HUES64 (cell line): ENCODE measurements around the gene ILF3.
"Not testable (repeated sequence)": the region's sequence is repeated elsewhere in the genome, so short reads cannot be mapped to it uniquely, and the experiment has no call there.

Source experiments
- H3K27ac ChIP-seq: 2 replicates; pipeline ENCODE4 v1.7.0; 2013; ENCODE audit warnings: low read depth, low read length, inconsistent platforms
- H3K27me3 ChIP-seq: 2 replicates; pipeline ENCODE4 v1.6.1; 2013; ENCODE audit warnings: mild to moderate bottlenecking, low read length; ENCODE audit not compliant: insufficient read depth
- H3K36me3 ChIP-seq: 2 replicates; pipeline ENCODE4 v1.6.1; 2013; ENCODE audit warnings: mild to moderate bottlenecking, low read length; ENCODE audit not compliant: insufficient read depth
- H3K4me1 ChIP-seq: 2 replicates; pipeline ENCODE4 v1.6.1; 2013; ENCODE audit warnings: mild to moderate bottlenecking, low read length, moderate library complexity; ENCODE audit not compliant: insufficient read depth
- H3K4me3 ChIP-seq: 2 replicates; pipeline ENCODE4 v1.5.1; 2013; ENCODE audit warnings: mild to moderate bottlenecking, low read length, moderate library complexity
- H3K9ac ChIP-seq: 2 replicates; pipeline ENCODE4 v1.6.1; 2013; ENCODE audit warnings: mild to moderate bottlenecking, low read depth, low read length
- H3K9me3 ChIP-seq: 2 replicates; pipeline ENCODE4 v1.6.1; 2013; ENCODE audit warnings: low read depth, low read length; ENCODE audit not compliant: insufficient read depth
- WGBS: fragments of 150-250, 120-280 bp; methylation state at CpG from one replicate; pipeline ENCODE4 v1.1.7; 2013; ENCODE audit warnings: missing lambda C conversion rate; 5-methylcytosine and 5-hydroxymethylcytosine counted together

ILF3 gene

DNA sequence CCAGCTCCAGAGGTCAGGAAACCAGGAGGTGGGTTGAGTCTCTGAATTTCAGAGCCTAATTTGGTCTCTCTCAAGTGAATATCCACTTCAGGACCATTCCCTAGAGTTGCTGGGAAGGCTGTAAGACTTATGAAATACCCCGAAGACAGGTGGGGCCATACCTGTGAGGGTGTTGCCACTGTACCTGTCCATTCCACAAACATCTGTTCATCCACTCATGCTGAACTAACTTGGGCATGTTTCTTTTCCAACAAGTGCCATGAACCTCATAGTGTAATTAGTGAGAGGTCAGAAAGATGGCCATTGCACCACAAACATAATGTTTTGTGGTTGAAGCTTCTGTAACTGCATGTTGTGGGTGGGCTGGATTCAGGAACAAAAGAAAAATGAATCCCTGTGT, 7.8 kb downstream of the ILF3 start:
- Histone ChIP-seq H3K27me3 (no peaks in the 10 kb centered on the region), H3K4me1 (no peaks in the 10 kb centered on the region), H3K4me3 (no peak overlapping the region), H3K27ac (no peak overlapping the region), H3K9ac (no peak overlapping the region), H3K36me3 (peaks cover 68% of the 10 kb centered on the region), H3K9me3 (no peaks in the 10 kb centered on the region)
- 92% methylated on average over 1 of the region's 1 CpG for WGBS

DNA sequence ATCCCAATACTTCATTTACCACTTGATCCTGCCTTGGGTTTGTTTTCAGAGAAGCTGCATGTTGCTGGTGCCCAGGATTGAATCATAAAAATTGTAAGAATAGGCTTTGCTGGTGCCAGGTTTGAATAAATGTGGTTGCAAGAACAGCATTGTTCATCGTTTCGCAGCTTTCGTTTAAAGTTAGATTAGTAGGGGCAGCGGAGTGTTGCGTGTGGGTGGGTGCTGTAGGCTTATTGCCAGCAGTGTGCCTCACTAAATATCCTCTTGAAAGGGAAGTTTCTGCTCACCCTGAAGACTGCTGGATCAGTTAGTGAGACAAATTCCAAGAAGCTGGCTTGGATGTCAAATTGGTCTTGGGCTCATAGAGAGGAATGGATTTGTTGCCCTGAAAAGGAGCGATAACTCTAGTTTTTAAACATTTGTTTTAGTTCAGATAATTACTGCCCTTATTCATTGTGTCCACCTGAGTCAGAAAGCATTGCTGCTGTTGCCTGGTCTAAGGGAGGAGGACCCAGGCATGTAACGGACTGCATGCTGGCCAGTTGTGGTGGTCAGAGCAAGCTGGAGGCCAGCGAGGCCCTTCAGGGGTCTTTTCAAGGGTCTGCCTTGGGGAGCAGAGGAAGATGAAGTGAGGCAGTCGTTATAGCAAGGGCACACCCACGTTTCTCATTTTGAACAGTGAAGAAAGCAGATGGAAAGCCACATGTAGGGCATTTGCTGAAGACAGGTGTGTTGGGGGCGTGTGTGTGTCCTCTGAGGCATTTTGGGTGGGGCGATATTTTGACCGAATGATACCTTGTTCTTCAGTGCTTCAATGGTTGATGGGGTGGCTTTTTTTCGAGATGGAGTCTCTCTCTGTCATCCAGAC, 8.5 kb downstream of the ILF3 start:
- H3K36me3 ChIP-seq, result peaks cover 68% of the 10 kb centered on the region

DNA sequence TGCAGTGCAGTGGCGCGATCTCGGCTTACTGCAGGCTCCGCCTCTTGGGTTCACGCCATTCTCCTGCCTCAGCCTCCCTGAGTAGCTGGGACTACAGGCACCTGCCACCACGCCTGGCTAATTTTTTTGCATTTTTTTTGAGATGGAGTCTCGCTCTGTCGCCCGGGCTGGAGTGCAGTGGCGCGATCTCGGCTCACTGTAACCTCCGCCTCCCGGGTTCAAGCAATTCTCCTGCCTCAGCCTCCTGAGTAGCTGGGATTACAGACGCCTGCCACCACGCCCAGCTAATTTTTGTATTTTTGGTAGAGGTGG, 9.1 kb downstream of the ILF3 start:
- H3K4me1 ChIP-seq, H3K9me3 ChIP-seq, H3K27me3 ChIP-seq, H3K9ac ChIP-seq, H3K4me3 ChIP-seq, H3K27ac ChIP-seq: not testable (repeated sequence)
- peaks cover 67% of the 10 kb centered on the region for H3K36me3 ChIP-seq
- 93% methylated on average over 16 of the region's 16 CpGs for WGBS

More for the DNA sequence above, 8.5 kb downstream of the ILF3 start:
- H3K4me3 ChIP-seq, result no peak overlapping the region
- H3K27me3 ChIP-seq, result no peaks in the 10 kb centered on the region
- H3K27ac ChIP-seq, result no peak overlapping the region
- no peaks in the 10 kb centered on the region for H3K9me3 ChIP-seq
- H3K4me1 ChIP-seq, result no peaks in the 10 kb centered on the region
- 89% methylated on average over 14 of the region's 14 CpGs for WGBS
- no peak overlapping the region for H3K9ac ChIP-seq

DNA sequence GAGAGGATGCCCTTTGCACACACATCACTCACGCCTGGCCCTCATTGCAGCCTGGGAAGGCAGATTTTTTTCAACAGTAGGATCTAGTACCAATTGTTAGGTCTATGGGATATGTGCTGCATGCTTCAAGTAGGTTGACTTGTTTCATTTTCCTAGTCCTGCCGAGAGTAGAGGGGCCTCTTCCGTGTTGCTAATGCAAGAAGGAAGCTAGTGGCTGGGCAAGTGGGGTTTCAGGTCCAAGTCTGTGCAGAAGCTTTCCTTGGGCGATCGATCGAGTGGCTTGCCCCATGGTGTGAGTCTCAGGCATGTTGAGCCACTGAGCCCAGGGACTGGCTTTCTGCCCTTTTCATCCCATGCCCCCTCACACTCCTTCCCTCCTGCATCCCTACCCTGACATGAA, 13.7 kb downstream of the ILF3 start:
- Histone ChIP-seq H3K4me3 (no peak overlapping the region), H3K27me3 (no peaks in the 10 kb centered on the region), H3K27ac (no peak overlapping the region), H3K36me3 (peaks cover 67% of the 10 kb centered on the region), H3K9ac (no peak overlapping the region), H3K4me1 (no peaks in the 10 kb centered on the region), H3K9me3 (no peaks in the 10 kb centered on the region)
- 93% methylated on average over 6 of the region's 6 CpGs for WGBS

DNA sequence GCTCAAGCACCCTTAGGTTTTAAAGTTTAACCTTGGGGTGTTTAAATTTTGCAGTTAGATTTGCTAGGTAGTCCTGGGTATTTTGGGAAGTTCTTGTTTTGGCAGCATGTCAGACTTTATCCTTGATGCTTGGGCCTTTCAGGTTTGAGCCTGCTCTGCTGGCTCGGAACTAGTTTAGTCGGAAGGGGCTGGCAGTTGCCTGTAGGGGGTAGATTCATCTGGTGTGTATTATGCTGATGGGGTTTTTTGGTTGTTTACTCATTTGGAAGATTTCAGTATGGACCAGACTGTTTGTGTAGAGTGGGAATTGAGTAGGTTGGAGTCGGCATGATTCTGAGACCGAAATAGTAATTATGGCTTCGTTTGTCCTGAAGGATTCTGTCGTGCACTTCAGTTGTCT, 15.1 kb downstream of the ILF3 start:
- no peaks in the 10 kb centered on the region for H3K9me3 ChIP-seq
- 94% methylated on average over 6 of the region's 6 CpGs for WGBS
- no peaks in the 10 kb centered on the region for H3K27me3 ChIP-seq
- H3K4me3 ChIP-seq, result no peak overlapping the region
- no peaks in the 10 kb centered on the region for H3K4me1 ChIP-seq
- H3K9ac ChIP-seq, result no peak overlapping the region
- H3K27ac ChIP-seq, result no peak overlapping the region
- peaks cover 78% of the 10 kb centered on the region for H3K36me3 ChIP-seq

DNA sequence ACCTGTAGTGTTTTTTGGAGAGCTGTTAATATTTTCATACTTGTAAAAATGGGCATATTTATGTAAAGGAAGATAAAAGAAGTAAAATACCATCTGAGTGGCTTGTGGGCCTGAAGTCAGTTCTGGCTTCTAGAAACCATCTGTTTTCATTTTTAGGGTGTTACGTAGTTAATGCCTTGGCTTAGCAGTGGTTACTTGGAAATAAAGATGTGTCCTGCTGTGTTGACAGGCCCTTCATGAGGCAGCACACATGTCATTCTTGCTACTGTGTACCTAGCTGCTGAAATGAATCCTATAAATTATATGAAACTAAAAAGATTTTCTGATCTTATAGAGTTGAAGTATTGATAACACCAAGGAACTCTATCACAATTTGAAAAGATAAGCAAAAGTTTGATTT, 16.0 kb downstream of the ILF3 start:
- H3K4me1 ChIP-seq, result no peaks in the 10 kb centered on the region
- no peaks in the 10 kb centered on the region for H3K27me3 ChIP-seq
- peaks cover 84% of the 10 kb centered on the region for H3K36me3 ChIP-seq
- H3K9ac ChIP-seq, result no peak overlapping the region
- WGBS, result 96% methylated on average over 1 of the region's 1 CpG
- no peaks in the 10 kb centered on the region for H3K9me3 ChIP-seq
- H3K27ac ChIP-seq, result no peak overlapping the region
- H3K4me3 ChIP-seq, result no peak overlapping the region

DNA sequence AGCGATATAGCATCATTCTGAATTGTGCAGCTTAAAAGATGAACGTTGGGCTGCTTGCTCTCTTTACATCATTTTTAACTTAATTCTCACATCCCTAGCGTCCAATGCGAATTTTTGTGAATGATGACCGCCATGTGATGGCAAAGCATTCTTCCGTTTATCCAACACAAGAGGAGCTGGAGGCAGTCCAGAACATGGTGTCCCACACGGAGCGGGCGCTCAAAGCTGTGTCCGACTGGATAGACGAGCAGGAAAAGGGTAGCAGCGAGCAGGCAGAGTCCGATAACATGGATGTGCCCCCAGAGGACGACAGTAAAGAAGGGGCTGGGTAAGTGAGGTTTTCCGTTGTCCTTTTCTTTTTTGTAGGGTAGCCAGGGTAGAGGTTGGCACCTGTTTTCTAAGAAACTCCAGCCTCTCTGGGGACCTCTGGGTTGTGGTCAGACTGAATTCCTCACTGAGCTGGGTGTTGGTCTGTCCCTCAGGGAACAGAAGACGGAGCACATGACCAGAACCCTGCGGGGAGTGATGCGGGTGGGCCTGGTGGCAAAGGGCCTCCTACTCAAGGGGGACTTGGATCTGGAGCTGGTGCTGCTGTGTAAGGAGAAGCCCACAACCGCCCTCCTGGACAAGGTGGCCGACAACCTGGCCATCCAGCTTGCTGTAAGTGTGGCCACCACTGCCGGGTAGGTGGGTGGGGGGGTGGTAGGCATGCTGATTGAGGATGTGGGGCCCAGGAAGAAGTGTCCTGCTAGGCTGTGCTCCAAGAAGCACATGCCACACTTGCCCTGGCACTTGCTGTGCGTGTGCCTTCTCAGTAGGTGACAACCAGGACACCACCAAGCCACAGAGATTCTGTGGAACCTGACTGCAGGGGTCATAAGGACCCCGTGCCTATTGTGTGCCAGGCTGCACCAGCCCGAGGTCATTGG, 17.0 kb downstream of the ILF3 start:
- Histone ChIP-seq H3K9ac (no peak overlapping the region), H3K4me1 (no peaks in the 10 kb centered on the region), H3K27me3 (no peaks in the 10 kb centered on the region), H3K9me3 (no peaks in the 10 kb centered on the region), H3K36me3 (peaks cover 89% of the 10 kb centered on the region), H3K4me3 (no peak overlapping the region), H3K27ac (no peak overlapping the region)
- 95% methylated on average over 24 of the region's 24 CpGs for WGBS

DNA sequence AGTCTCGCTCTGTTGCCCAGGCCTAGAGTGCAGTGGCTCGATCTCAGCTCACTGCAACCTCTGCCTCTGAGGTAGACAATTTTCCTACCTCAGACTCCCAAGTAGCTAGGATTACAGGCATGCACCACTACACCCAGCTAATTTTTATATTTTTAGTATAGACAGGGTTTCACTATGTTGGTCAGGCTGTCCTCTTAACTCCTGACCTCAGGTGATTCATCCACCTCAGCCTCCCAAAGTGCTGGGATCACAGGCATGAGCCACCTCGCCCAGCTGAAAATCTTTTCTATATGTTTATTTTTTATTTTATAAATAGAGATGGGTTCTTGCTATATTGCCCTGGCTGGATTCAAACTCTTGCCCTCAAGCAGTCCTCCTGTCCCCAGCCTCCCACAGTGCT, 17.8 kb downstream of the ILF3 start:
- H3K9me3 ChIP-seq, H3K4me1 ChIP-seq, H3K27ac ChIP-seq, H3K9ac ChIP-seq, H3K4me3 ChIP-seq, H3K27me3 ChIP-seq: not testable (repeated sequence)
- WGBS, result 96% methylated on average over 2 of the region's 3 CpGs
- peaks cover 84% of the 10 kb centered on the region for H3K36me3 ChIP-seq

DNA sequence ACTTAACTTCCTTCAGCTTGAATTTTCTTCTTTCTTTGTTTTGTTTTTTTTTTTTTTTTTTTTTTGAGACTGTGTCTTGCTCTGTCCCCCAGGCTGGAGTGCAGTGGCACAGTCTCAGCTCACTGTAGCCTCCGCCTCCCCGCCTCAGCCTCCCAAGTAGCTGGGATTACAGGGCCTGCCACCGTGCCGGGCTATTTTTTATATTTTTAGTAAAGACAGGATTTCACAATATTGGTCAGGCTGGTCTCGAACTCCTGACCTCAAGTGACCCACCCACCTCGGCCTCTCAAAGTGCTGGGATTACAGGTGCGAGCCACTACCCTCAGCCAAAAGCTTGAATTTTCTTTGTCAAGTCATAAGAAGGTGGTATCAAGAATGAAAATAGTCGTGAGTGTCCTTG, 21.1 kb downstream of the ILF3 start:
- WGBS, result 99% methylated on average over 8 of the region's 8 CpGs
- not testable (repeated sequence) for H3K27me3 ChIP-seq, H3K27ac ChIP-seq, H3K9me3 ChIP-seq, H3K9ac ChIP-seq, H3K4me3 ChIP-seq, H3K4me1 ChIP-seq
- H3K36me3 ChIP-seq, result peaks cover 94% of the 10 kb centered on the region

DNA sequence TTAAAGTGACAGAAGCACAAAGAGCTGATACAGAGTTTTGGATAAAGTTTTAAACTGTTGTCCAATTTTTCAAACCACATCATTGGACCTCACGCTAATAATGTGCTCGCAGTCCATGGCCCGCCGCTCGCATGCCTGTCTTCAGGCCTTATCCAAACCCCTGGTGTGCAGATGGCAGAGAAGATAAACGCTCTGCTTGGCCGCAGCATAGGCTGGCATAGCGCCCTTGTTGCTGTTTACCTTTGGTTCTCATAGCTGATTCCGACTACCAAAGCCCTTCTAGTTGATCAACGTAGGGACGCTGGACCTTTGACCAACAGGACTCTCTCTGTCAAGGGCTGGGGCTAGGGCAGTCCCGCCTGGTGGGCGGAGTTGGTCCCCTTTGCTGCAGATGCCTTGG, 23.6 kb downstream of the ILF3 start:
- 96% methylated on average over 13 of the region's 13 CpGs for WGBS
- peaks cover 94% of the 10 kb centered on the region for H3K36me3 ChIP-seq
- no peaks in the 10 kb centered on the region for H3K4me1 ChIP-seq
- no peak overlapping the region for H3K27ac ChIP-seq
- no peaks in the 10 kb centered on the region for H3K9me3 ChIP-seq
- H3K27me3 ChIP-seq, result no peaks in the 10 kb centered on the region
- no peak overlapping the region for H3K4me3 ChIP-seq
- no peak overlapping the region for H3K9ac ChIP-seq

DNA sequence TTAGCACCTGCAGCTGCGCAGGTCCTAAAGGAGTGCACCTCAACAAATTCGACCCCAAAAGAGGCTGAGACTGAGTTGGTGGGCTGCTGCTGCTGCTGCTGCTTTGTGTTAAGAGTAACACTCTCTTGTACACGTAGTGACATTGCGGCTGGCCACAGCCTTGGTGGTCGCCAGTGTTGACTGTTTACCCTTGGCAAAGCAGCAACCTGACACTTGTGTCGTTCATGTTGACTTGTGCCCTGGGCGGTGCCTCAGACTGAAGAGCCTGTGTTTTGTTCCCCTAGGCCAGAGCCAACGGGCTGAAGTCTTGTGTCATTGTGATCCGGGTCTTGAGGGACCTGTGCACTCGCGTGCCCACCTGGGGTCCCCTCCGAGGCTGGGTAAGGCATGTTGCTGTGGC, 24.7 kb downstream of the ILF3 start:
- Histone ChIP-seq H3K9ac (no peak overlapping the region), H3K27me3 (no peaks in the 10 kb centered on the region), H3K4me1 (no peaks in the 10 kb centered on the region), H3K36me3 (peaks cover 94% of the 10 kb centered on the region), H3K9me3 (no peaks in the 10 kb centered on the region), H3K27ac (no peak overlapping the region), H3K4me3 (no peak overlapping the region)
- WGBS, result 96% methylated on average over 12 of the region's 12 CpGs
